HCT116 (cell line): ENCODE measurements around the gene PSME1. TPM values are rescaled to one million over a fixed set of nuclear protein-coding genes. Genes with fewer than 3 reads are reported as not detected.

Source experiments
- ATAC-seq: fragments of 200-7000 bp; cut with Tn5 transposase; 2 replicates; pipeline ENCODE4 v1.9.1; 2020; ENCODE audit warnings: mild to moderate bottlenecking, moderate library complexity
- BruUV-seq: library from RNA; stranded (reverse); fragments of 400-500 nt; replicated peaks from 2 replicates; lab custom pipeline; 2021; lab: Mats Ljungman, UMichigan
- CTCF ChIA-PET: fragments of 300-600 bp; sonication (Branson Sonifier 250); formaldehyde crosslinking; loops from one replicate; lab custom pipeline; 2021; ENCODE audit warnings: antibody characterized with exemption; lab: Charles Lee
- POLR2A ChIA-PET: fragments of 300-600, 350-600 bp; sonication (Branson Sonifier 250); formaldehyde crosslinking; loops from one replicate; lab custom pipeline; 2021; ENCODE audit warnings: antibody characterized with exemption; lab: Charles Lee
- RAD21 ChIA-PET, 2 experiments: fragments of 300-600 bp; sonication (Branson Sonifier 250); formaldehyde crosslinking; loops; one replicate each; lab custom pipeline; 2023; ENCODE audit warnings: low total read pairs in 2 of 2; ENCODE audit not compliant: uncharacterized antibody in 2 of 2, unreplicated experiment in 2 of 2, low non-redundant PET in 1 of 2; lab: Charles Lee
- DNase-seq: peaks from one replicate; pipeline ENCODE4 v3.0.0-alpha.2; 2010; ENCODE audit warnings: low read depth, low spot score
- H2AFZ ChIP-seq: fragments of 200-600 bp; shearing (Covaris generic), sonication (generic); 2 replicates; pipeline ENCODE4 v1.6.1; 2017; ENCODE audit warnings: low read depth, mixed run types, mixed read lengths, antibody characterized with exemption, low read length; ENCODE audit not compliant: poor library complexity, severe bottlenecking
- H3K27ac ChIP-seq: 2 replicates; pipeline ENCODE4 v1.5.1; 2012; ENCODE audit warnings: low read depth, low read length
- H3K27me3 ChIP-seq: fragments of 200-600 bp; sonication (generic); 2 replicates; pipeline ENCODE4 v1.6.1; 2016; ENCODE audit warnings: mixed run types, low read length, mixed read lengths; ENCODE audit not compliant: insufficient read depth
- H3K36me3 ChIP-seq, 2 experiments: fragments of 200-500 bp in 1 of 2; fragments of 200-600 bp in 1 of 2; sonication (Bioruptor generic) in 1 of 2; sonication (generic) in 1 of 2; 2 replicates each; pipeline versions ENCODE4 v1.5.1 to v1.6.1; 2014 to 2016; ENCODE audit warnings: low read length in 2 of 2, inconsistent platforms in 1 of 2, mixed read lengths in 1 of 2, mixed run types in 1 of 2; ENCODE audit not compliant: insufficient read depth in 2 of 2, control insufficient read depth in 1 of 2
- H3K4me1 ChIP-seq, 2 experiments: fragments of 200-600 bp in 1 of 2; sonication (generic) in 1 of 2; 2 replicates each; pipeline versions ENCODE4 v1.5.1 to v1.6.1; 2012 to 2017; ENCODE audit warnings: low read length in 2 of 2, inconsistent platforms in 1 of 2, mild to moderate bottlenecking in 1 of 2, mixed read lengths in 1 of 2, mixed run types in 1 of 2, moderate library complexity in 1 of 2; ENCODE audit not compliant: insufficient read depth in 2 of 2, control insufficient read depth in 1 of 2
- H3K4me2 ChIP-seq: fragments of 200-600 bp; sonication (generic); 2 replicates; pipeline ENCODE4 v1.6.1; 2017; ENCODE audit warnings: mixed run types, low read length, mixed read lengths
- H3K4me3 ChIP-seq, 2 experiments: fragments of 200-600 bp in 1 of 2; sonication (generic) in 1 of 2; replicated peaks in 1 of 2; 2 replicates each; pipeline ENCODE4 v1.5.1; 2011 to 2016; ENCODE audit warnings: low read length in 2 of 2, control low read depth in 1 of 2, low read depth in 1 of 2, mild to moderate bottlenecking in 1 of 2, mixed read lengths in 1 of 2, mixed run types in 1 of 2
- H3K79me2 ChIP-seq: fragments of 200-600 bp; sonication (generic); 2 replicates; pipeline ENCODE4 v1.6.1; 2017; ENCODE audit warnings: mild to moderate bottlenecking, mixed run types, low read length, moderate library complexity, mixed read lengths; ENCODE audit not compliant: insufficient read depth
- H3K9ac ChIP-seq: fragments of 200-600 bp; sonication (generic); 2 replicates; pipeline ENCODE4 v1.6.1; 2016; ENCODE audit warnings: low read length, mixed read lengths
- H3K9me2 ChIP-seq: fragments of 200-600 bp; sonication (generic), shearing (Covaris generic); 2 replicates; pipeline ENCODE4 v1.6.1; 2017; ENCODE audit warnings: mixed run types, mild to moderate bottlenecking, moderate library complexity; ENCODE audit not compliant: insufficient read depth
- H3K9me3 ChIP-seq, 2 experiments: fragments of 200-500 bp in 1 of 2; fragments of 200-600 bp in 1 of 2; sonication (Bioruptor generic) in 1 of 2; sonication (generic) in 1 of 2; 2 replicates each; pipeline ENCODE4 v1.6.1; 2014 to 2017; ENCODE audit warnings: low read length in 2 of 2, mixed read lengths in 2 of 2, inconsistent platforms in 1 of 2, low read depth in 1 of 2, mild to moderate bottlenecking in 1 of 2, mixed run types in 1 of 2, moderate library complexity in 1 of 2; ENCODE audit not compliant: control insufficient read depth in 1 of 2, insufficient read depth in 1 of 2
- H4K20me1 ChIP-seq: fragments of 200-600 bp; sonication (generic), shearing (Covaris generic); 2 replicates; pipeline ENCODE4 v1.6.1; 2017; ENCODE audit warnings: mixed run types, mild to moderate bottlenecking, moderate library complexity; ENCODE audit not compliant: insufficient read depth
- CEBPB ChIP-seq: IDR thresholded peaks from 2 replicates; pipeline ENCODE4 v1.6.1; 2012; ENCODE audit warnings: low read depth
- EZH2 ChIP-seq: fragments of 200-600 bp; sonication (generic); IDR thresholded peaks from 2 replicates; pipeline ENCODE4 v1.6.1; 2017; ENCODE audit warnings: antibody characterized with exemption, mixed run types
- EZH2phosphoT487 ChIP-seq: fragments of 200-600 bp; IDR thresholded peaks from 2 replicates; pipeline ENCODE4 v1.6.1; 2018; ENCODE audit warnings: antibody characterized with exemption, borderline replicate concordance
- JUND ChIP-seq: IDR thresholded peaks from 2 replicates; pipeline ENCODE4 v1.6.1; 2012
- POLR2A ChIP-seq: IDR thresholded peaks from 2 replicates; pipeline ENCODE4 v1.7.0; 2011; ENCODE audit warnings: borderline replicate concordance; ENCODE audit not compliant: insufficient read depth, insufficient read length; ENCODE audit errors: extremely low read depth
- SIN3A ChIP-seq: IDR thresholded peaks from 2 replicates; pipeline ENCODE4 v1.6.1; 2012; ENCODE audit warnings: low read depth
- YY1 ChIP-seq: IDR thresholded peaks from 2 replicates; pipeline ENCODE4 v1.6.1; 2011; ENCODE audit warnings: low read length, low read depth, moderate library complexity, mild to moderate bottlenecking; ENCODE audit not compliant: insufficient replicate concordance; ENCODE audit errors: extremely low read depth
- ZFX ChIP-seq: fragments of 450-650 bp; IDR thresholded peaks from 2 replicates; pipeline ENCODE4 v1.6.1; 2017
- intact Hi-C: fragments of 100-400 bp; cut with micrococcal nuclease; formaldehyde crosslinking; loops from 2 replicates; pipeline ENCODE4 v1.10.0; 2022
- total RNA-seq: library from RNA; stranded (reverse); gene quantifications from one replicate; pipeline ENCODE4 v1.2.1, GENCODE V29; 2021; ENCODE audit not compliant: unreplicated experiment
- TF ChIP-seq, protein P1 (sequence below): IDR thresholded peaks from 2 replicates; pipeline ENCODE4 v1.6.1; 2012

PSME1 gene
- total RNA-seq, 1 experiment from 2014 or later, result 174 TPM

DNA sequence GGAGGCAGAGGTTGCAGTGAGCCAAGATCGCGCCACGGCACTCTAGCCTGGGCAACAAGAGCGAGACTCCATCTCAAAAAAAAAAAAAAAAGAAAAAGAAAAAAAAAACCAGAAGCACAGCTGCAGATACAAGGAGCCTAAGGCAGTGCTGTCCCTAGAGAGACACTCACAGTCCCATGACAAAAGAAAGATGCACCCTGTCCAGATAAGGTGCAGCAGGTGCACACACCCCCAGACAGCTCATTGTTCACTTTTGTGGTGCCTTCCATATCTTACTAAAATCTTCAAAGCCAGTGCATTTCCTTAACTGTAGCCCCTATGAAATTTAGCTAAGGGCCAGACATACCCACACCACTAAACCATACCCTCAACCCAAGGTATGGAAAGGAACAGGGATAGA lies 13.6 kb upstream of the PSME1 start:
- H3K4me2 ChIP-seq, result no peak overlapping the region
- H3K4me3 ChIP-seq, result no peak overlapping the region
- H3K9me2 ChIP-seq, result no peaks in the 10 kb centered on the region
- intact Hi-C loops, result no loop called here
- H3K4me1 ChIP-seq, result no peaks in the 10 kb centered on the region
- no peak for DNase-seq
- TF ChIP-seq JUND, result no peak
- TF ChIP-seq ZFX, result no peak
- TF ChIP-seq SIN3A, result no peak
- no peak for TF ChIP-seq CEBPB
- H3K79me2 ChIP-seq, result no peaks in the 10 kb centered on the region
- H3K9ac ChIP-seq, result no peak overlapping the region
- no peak overlapping the region for H2AFZ ChIP-seq
- POLR2A ChIA-PET, result no interaction called here
- H4K20me1 ChIP-seq, result no peaks in the 10 kb centered on the region
- no peaks in the 10 kb centered on the region for H3K9me3 ChIP-seq
- no peak overlapping the region for H3K27ac ChIP-seq
- no peak for ATAC-seq
- CTCF ChIA-PET, result interaction anchor here (1.0 kb wide), 1 partner anchor 9 kb away, joined by 3 read pairs; no protein-coding TSS in a partner anchor
- H3K27me3 ChIP-seq, result no peaks in the 10 kb centered on the region
- peaks cover 18 to 28% of the 10 kb centered on the region in 2 experiments for H3K36me3 ChIP-seq
- RAD21 ChIA-PET, result no interaction called here
- BruUV-seq, result no TSS peak

DNA sequence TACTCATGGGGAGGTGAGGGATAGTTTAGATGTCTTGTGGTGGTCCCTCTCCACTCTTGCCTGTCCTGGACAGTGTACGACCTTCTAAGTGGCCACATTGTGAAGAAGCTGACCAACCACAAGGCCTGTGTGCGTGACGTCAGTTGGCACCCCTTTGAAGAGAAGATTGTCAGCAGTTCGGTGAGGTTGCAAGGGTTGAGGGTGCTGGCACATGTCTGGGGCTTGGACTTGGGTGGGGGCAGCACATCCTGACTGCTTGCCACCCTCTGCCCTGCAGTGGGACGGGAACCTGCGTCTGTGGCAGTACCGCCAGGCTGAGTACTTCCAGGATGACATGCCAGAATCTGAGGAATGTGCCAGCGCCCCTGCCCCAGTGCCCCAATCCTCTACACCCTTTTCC lies 13.1 kb upstream of the PSME1 start:
- no peak for ATAC-seq
- no peaks in the 10 kb centered on the region for H3K4me1 ChIP-seq
- peaks cover 18 to 24% of the 10 kb centered on the region in 2 experiments for H3K36me3 ChIP-seq
- no peak for TF ChIP-seq EZH2
- TF ChIP-seq SIN3A, result no peak
- TF ChIP-seq EZH2phosphoT487, result no peak
- TF ChIP-seq, protein P1, sequence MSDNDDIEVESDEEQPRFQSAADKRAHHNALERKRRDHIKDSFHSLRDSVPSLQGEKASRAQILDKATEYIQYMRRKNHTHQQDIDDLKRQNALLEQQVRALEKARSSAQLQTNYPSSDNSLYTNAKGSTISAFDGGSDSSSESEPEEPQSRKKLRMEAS, result no peak
- TF ChIP-seq ZFX, result no peak
- no peak for TF ChIP-seq JUND
- TF ChIP-seq YY1, result no peak
- TF ChIP-seq POLR2A, result no peak
- TF ChIP-seq, all 23 proteins: peak for 0
- Histone ChIP-seq H3K4me3 (no peak overlapping the region), H4K20me1 (no peaks in the 10 kb centered on the region), H3K9me3 (no peaks in the 10 kb centered on the region), H3K27ac (no peak overlapping the region), H2AFZ (no peak overlapping the region), H3K27me3 (no peaks in the 10 kb centered on the region), H3K9ac (no peak overlapping the region), H3K9me2 (no peaks in the 10 kb centered on the region), H3K4me2 (no peak overlapping the region), H3K79me2 (no peaks in the 10 kb centered on the region)
- ChIA-PET POLR2A (no interaction called here), RAD21 (no interaction called here), CTCF (no interaction called here)
- no peak for DNase-seq
- BruUV-seq, result no TSS peak
- intact Hi-C loops, result no loop called here
